Raji (cell line): Measurements from ENCODE around the gene DOP1B.

Experiments used
- POLR2A ChIP-seq: IDR thresholded peaks from 2 replicates; pipeline ENCODE4 v1.6.1; 2011; ENCODE audit warnings: low read depth, low read length, control low read depth; ENCODE audit not compliant: insufficient read depth

Gene DOP1B

GRCh38 chr21:36186506-36187399, 30.1 kb downstream of the DOP1B start:
- no peak for TF ChIP-seq POLR2A

GRCh38 chr21:36188081-36188681, 31.6 kb downstream of the DOP1B start:
- no peak for TF ChIP-seq POLR2A

- TF ChIP-seq POLR2A = no peak
These were observed 32.3 kb downstream of the DOP1B start for GRCh38 chr21:36188937-36189336.

GRCh38 chr21:36190736-36191135, 34.1 kb downstream of the DOP1B start:
- no peak for TF ChIP-seq POLR2A

GRCh38 chr21:36193200-36193599, 36.6 kb downstream of the DOP1B start:
- TF ChIP-seq POLR2A = no peak

GRCh38 chr21:36194024-36194423, 37.4 kb downstream of the DOP1B start:
- no peak for TF ChIP-seq POLR2A

GRCh38 chr21:36195613-36196012, 39.0 kb downstream of the DOP1B start:
- no peak for TF ChIP-seq POLR2A

- no peak for TF ChIP-seq POLR2A
These were observed 42.4 kb downstream of the DOP1B start for GRCh38 chr21:36199021-36199420.

GRCh38 chr21:36200081-36200561, 43.5 kb downstream of the DOP1B start:
- TF ChIP-seq POLR2A = no peak

GRCh38 chr21:36202726-36203602, 46.3 kb downstream of the DOP1B start:
- no peak for TF ChIP-seq POLR2A

- no peak for TF ChIP-seq POLR2A
These were observed 46.9 kb downstream of the DOP1B start for GRCh38 chr21:36203603-36203889.

- TF ChIP-seq POLR2A = no peak
These were observed 48.4 kb downstream of the DOP1B start for GRCh38 chr21:36204980-36205379.

- TF ChIP-seq POLR2A = no peak
These were observed 49.3 kb downstream of the DOP1B start for GRCh38 chr21:36205962-36206361.
